Lung (tissue), 12 donors: Measurements from ENCODE around the gene RNF13. TPM values are rescaled to one million over a fixed set of nuclear protein-coding genes. Genes with fewer than 3 reads are reported as not detected.

Experiments used
- ATAC-seq: fragments of 200-7000 bp; cut with Tn5 transposase; one replicate; pipeline ENCODE4 v1.9.1; 2020; ENCODE audit warnings: moderate number of reproducible peaks; ENCODE audit not compliant: insufficient read depth, low FRiP score
- DNase-seq, 3 donors: peaks; one replicate each; pipeline ENCODE4 v3.0.0-alpha.2; 2013 to 2017
- H3K27ac ChIP-seq, 2 donors: one replicate each; pipeline ENCODE4 v1.5.1; 2013; ENCODE audit warnings: mild to moderate bottlenecking in 2 of 2, moderate library complexity in 2 of 2, control low read depth in 1 of 2, inconsistent platforms in 1 of 2, low read depth in 1 of 2, low read length in 1 of 2
- H3K27me3 ChIP-seq, 3 donors: one replicate each; pipeline ENCODE4 v1.5.1; 2013; ENCODE audit warnings: low read length in 2 of 3; ENCODE audit not compliant: control insufficient read depth in 3 of 3, insufficient read depth in 3 of 3
- H3K36me3 ChIP-seq, 4 donors: one replicate each; pipeline ENCODE4 v1.5.1; 2013; ENCODE audit warnings: low read length in 4 of 4, mild to moderate bottlenecking in 1 of 4, moderate library complexity in 1 of 4; ENCODE audit not compliant: control insufficient read depth in 4 of 4, insufficient read depth in 4 of 4
- H3K4me1 ChIP-seq, 5 donors: one replicate each; pipeline ENCODE4 v1.5.1; 2013; ENCODE audit warnings: low read length in 5 of 5, mild to moderate bottlenecking in 2 of 5, moderate library complexity in 1 of 5; ENCODE audit not compliant: control insufficient read depth in 5 of 5, insufficient read depth in 5 of 5
- H3K4me3 ChIP-seq: one replicate; pipeline ENCODE4 v1.5.1; 2013; ENCODE audit warnings: mild to moderate bottlenecking, control low read depth, moderate library complexity
- H3K9ac ChIP-seq, 2 donors: one replicate each; pipeline ENCODE4 v1.5.1; 2013; ENCODE audit warnings: low read length in 2 of 2, control low read depth in 1 of 2; ENCODE audit not compliant: insufficient read depth in 1 of 2
- H3K9me3 ChIP-seq, 4 donors: one replicate each; pipeline ENCODE4 v1.5.1; 2013; ENCODE audit warnings: low read length in 3 of 4, mild to moderate bottlenecking in 1 of 4, moderate library complexity in 1 of 4; ENCODE audit not compliant: control insufficient read depth in 4 of 4, insufficient read depth in 3 of 4
- WGBS, 2 donors: extraction: QIAGEN DNeasy Blood & Tissue Kit; methylation state at CpG; one replicate each; pipeline ENCODE4 v1.1.7; 2013; 5-methylcytosine and 5-hydroxymethylcytosine counted together
- polyA plus RNA-seq, 2 donors: library from polyadenylated mRNA; stranded (reverse); fragments of 200-250 nt; gene quantifications; one replicate each; pipeline ENCODE4 v1.2.1, GENCODE V29; 2013
- total RNA-seq, 2 donors: library from RNA; depleted of rRNA in 1 of 2; stranded (reverse); fragments of >200 nt in 1 of 2; gene quantifications; one replicate each; pipeline ENCODE4 v1.2.1, GENCODE V29; 2014 to 2021
- TF ChIP-seq, protein P1 (sequence below): IDR thresholded peaks from 2 replicates; pipeline ENCODE4 v1.5.1; 2012; ENCODE audit warnings: mild to moderate bottlenecking; ENCODE audit errors: control extremely low read depth, extremely low read depth
- donor health status: control.
- donor health status: control.
- donor health status: Bipolar disorder and iron deficiency.
- donor health status: healthy.
- donor health status: DM: yes; HTN: yes; CAD: no.

RNF13 gene
- total and polyA plus RNA-seq, 4 donors, result 56.2 to 170 (median 96.7) TPM

DNA sequence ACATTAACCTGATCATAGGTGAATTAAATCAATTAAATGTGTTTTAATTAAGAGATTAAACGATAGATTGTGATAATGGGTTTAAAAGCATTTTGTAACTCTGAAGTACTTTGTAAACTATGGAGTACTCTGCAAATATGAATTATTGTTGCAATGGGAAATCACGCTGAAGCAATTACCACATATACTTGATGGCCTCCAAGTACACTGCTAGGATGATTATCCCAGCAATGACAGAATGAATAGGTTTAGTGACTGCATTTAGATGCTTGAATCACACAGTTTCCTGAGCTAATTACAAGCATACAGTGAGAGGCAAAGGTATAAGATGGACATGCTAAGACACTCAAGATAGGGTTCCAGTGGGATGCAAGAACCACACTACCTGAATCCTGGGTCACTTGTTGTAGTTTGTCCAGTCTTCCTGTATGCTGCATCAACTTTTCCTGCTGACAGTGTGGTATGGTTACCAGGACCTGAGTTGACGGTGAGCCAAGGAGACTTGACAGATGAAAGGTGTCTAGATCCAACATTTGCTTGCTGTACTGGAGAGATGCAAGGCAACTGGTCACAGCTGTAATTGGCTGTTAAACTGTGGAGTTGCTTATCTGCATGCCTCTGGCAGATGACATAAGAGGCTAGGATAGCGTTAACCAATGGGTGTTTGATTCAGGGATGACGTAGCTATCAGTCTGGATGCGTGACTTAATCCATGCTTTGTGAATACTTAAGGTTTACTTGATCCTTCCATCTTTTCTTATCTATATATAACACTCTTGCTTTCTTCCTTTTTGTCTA is 38.0 kb downstream of the RNF13 start:
- H3K27me3 ChIP-seq, result no peaks in the 10 kb centered on the region
- no peak overlapping the region for H3K4me3 ChIP-seq
- peak overlapping the region in 1 of 2 donors; percentile 6 for H3K27ac ChIP-seq
- TF ChIP-seq, protein P1, sequence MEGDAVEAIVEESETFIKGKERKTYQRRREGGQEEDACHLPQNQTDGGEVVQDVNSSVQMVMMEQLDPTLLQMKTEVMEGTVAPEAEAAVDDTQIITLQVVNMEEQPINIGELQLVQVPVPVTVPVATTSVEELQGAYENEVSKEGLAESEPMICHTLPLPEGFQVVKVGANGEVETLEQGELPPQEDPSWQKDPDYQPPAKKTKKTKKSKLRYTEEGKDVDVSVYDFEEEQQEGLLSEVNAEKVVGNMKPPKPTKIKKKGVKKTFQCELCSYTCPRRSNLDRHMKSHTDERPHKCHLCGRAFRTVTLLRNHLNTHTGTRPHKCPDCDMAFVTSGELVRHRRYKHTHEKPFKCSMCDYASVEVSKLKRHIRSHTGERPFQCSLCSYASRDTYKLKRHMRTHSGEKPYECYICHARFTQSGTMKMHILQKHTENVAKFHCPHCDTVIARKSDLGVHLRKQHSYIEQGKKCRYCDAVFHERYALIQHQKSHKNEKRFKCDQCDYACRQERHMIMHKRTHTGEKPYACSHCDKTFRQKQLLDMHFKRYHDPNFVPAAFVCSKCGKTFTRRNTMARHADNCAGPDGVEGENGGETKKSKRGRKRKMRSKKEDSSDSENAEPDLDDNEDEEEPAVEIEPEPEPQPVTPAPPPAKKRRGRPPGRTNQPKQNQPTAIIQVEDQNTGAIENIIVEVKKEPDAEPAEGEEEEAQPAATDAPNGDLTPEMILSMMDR, result no peak
- no peak for DNase-seq
- peak; percentile 19 for ATAC-seq
- peaks cover 0 to 8% (median 0%) of the 10 kb centered on the region in 5 donors for H3K4me1 ChIP-seq
- WGBS, 2 donors, result 83 to 85% methylated on average over 6 of the region's 6 CpGs
- no peaks in the 10 kb centered on the region for H3K9me3 ChIP-seq
- no peak overlapping the region for H3K9ac ChIP-seq
- H3K36me3 ChIP-seq, result peaks cover 5 to 23% (median 15%) of the 10 kb centered on the region in 4 donors

DNA sequence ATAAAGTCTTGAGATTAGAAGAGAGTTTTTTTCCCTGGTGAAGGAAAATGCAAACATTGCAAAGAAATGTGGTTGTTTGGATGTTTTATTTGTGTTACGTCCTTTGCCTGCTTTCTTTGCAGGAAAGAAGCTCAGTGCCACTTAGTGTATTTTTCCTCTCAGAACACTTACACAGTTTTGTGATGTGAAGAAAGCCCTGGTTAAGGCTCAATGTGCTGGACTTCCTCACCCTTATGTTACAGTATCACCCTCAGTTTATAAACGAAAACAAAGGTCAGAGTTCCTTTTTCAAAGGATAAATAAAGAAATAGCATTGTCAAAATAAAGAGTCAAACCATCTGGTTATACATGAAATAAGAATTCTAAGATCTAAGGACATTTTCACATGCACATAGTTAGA is 45.9 kb downstream of the RNF13 start:
- Histone ChIP-seq H3K9ac (peak overlapping the region in 1 of 2 donors; percentile 8), H3K36me3 (peaks cover 0 to 15% (median 9%) of the 10 kb centered on the region in 4 donors), H3K27me3 (no peaks in the 10 kb centered on the region), H3K4me1 (peaks cover 0 to 11% (median 0%) of the 10 kb centered on the region in 5 donors), H3K9me3 (no peaks in the 10 kb centered on the region), H3K27ac (no peak overlapping the region), H3K4me3 (no peak overlapping the region)
- no peak for ATAC-seq
- TF ChIP-seq, protein P1, result no peak
- whole genome bisulfite sequencing, 2 donors, result 39 to 48% methylated on average over 2 of the region's 2 CpGs
- peak in 2 of 3 donors; percentile 50 to 55 for DNase-seq

DNA sequence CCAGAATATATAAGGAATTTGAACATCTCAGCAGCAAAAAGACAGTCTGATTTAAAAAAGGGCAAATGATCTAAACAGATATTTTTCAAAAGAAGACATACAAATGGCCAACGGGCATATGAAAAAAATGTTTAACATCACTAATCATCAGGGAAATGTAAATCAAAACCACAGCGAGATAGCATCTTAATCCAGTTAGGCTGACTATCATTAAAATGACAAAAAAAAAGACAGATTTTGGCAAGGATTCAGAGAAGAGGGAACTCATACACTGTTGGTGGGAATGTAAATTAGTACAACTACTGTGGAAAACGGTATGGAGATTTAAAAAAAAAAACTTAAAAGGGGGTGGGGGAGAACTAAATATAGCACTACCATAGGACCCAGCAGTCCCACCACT is 47.9 kb downstream of the RNF13 start:
- Histone ChIP-seq H3K9me3 (no peaks in the 10 kb centered on the region), H3K27me3 (no peaks in the 10 kb centered on the region), H3K27ac (no peak overlapping the region), H3K4me1 (peaks cover 0 to 11% (median 0%) of the 10 kb centered on the region in 5 donors), H3K4me3 (no peak overlapping the region), H3K9ac (no peak overlapping the region), H3K36me3 (peaks cover 2 to 5% (median 3%) of the 10 kb centered on the region in 4 donors)
- TF ChIP-seq, protein P1, result no peak
- no peak for DNase-seq
- 81 to 91% methylated on average over 3 of the region's 3 CpGs for WGBS, 2 donors
- ATAC-seq, result no peak
